GM12874 (cell line): Measurements from ENCODE around the gene CTAGE4.
"Not testable (repeated sequence)": the region's sequence is repeated elsewhere in the genome, so short reads cannot be mapped to it uniquely, and the experiment has no call there.

ENCODE experiments used
- CTCF ChIP-seq: IDR thresholded peaks from 2 replicates; pipeline ENCODE4 v1.5.1; 2011; ENCODE audit warnings: low read depth, mild to moderate bottlenecking, control low read depth, low read length, moderate library complexity; ENCODE audit not compliant: insufficient read depth

Gene CTAGE4

DNA sequence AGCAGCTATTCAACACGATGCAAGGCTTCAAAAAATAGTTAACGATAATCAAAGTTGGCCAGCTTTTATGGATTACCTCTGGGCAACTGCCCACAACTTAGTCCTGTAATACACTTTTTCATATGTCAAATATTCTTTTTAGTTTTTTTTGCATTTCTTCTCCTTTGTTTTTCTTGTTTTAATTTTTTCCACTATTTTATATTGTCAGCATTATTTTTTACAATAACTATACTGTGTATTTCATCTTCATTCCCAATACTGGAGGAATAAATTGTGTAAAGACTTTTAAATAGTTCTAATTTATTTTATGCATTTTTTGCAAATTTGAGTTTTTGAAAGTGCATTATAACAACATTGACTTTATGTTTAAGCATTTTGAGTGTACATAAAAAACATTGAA is 18.5 kb upstream of the CTAGE4 start:
- TF ChIP-seq CTCF, result no peak

DNA sequence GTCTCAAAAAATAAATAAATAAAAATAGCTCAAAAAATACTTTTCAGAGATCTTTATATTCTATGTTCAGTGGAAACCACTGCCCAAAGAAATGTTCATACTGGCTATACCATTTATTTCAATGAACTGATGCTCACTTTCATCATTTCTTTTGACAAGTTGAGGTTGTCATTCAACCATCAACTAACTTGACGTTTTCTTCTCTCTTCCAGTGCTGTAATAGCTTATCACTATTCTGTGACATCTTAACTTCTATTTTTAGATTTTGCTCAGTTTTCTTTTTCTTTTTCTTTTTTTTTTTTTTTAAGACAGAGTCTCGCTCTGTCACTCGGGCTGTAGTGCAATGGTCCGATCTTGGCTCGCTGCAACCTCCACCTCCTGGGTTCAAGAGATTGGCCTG is 8.7 kb upstream of the CTAGE4 start:
- no peak for TF ChIP-seq CTCF

GRCh38 chr7:144178380-144179164 is 4.7 kb upstream of the CTAGE4 start:
- peak; percentile 25; the same call in 1 of the 2 replicates for TF ChIP-seq CTCF

DNA sequence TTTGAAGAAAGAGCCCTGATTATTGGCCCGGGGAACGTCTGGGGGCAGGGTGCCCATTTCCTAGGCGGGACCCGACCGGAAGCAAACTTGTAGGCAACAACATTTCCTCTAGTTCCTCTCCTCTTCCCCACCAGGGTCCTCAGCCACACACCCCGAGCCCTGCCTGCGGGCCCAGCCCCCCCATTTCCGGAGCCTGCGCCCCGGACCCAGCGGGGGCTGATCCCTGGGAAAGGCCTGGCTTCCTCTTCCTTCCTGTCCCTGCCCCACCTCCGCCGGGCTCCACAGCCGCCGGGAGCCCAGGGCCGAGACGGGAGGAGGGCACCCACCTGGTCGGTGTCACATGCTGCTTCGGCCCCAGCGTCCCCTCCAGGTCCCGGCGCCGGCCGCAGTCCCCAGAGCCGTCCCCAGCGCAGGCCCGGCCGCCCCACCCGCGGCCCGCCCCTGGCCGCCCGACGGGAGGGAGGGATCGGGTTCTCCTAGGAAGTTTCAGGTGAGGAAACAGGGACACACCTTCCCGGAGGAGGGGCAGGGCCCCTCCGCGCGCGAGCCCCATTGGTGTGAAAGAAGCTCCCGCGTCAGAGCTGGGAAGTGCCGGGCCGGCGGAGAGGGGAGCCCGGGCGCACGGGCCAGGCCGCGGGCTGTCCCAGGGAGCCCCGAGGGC is 12.1 kb downstream of the CTAGE4 start, which contains the start of gene ARHGEF35:
Gene ARHGEF35 (minus strand): TSS at position 622 of the 661 bp plus-strand sequence. CDS start 7,450 bp downstream, outside the sequence.
- not testable (repeated sequence) for TF ChIP-seq CTCF
